Right hindlimb (tissue), 1 donor: ENCODE data around the gene INO80D.
"Not testable (repeated sequence)": the region's sequence is repeated elsewhere in the genome, so short reads cannot be mapped to it uniquely, and the experiment has no call there.

Experiments used
- DNase-seq: peaks from one replicate; pipeline ENCODE4 v3.0.0-alpha.2; 2018

The INO80D gene

DNA sequence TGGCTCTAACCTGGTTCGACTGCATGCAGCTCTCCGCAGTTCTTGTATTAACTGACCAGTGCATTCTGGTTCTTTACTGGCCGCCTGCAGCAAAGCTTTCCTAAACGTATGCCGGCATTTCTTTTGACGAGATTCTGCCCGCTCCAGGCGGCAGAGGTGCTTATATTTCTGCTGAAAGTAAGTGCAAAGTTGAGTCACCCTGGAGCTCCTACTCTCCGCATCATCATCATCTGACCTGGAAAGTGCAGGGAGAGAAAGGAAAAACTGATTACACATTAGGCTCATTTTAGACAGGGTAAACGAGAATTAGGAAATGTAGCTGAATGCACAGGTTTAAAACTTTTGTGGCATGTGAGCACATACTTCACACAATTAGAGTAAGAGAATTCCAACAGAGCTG lies 57.9 kb downstream of the INO80D start:
- DNase-seq, result no peak

DNA sequence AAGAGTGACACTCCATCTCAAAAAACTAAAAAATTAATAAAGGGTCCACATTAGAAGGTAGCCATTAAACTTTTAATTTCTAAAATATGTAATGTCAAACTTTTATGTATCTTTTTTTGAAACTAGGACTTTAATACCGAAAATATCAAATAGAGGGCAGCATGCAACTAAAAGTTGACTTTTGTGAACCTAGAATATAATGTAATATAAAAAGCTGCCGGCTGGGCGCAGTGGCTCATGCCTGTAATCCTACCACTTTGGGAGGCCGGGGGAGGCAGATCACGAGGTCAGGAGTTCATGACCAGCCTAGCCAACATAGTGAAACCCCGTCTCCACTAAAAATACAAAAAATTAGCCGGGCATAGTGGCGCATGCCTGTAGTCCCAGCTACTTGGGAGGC lies 62.8 kb downstream of the INO80D start:
- no peak for DNase-seq

DNA sequence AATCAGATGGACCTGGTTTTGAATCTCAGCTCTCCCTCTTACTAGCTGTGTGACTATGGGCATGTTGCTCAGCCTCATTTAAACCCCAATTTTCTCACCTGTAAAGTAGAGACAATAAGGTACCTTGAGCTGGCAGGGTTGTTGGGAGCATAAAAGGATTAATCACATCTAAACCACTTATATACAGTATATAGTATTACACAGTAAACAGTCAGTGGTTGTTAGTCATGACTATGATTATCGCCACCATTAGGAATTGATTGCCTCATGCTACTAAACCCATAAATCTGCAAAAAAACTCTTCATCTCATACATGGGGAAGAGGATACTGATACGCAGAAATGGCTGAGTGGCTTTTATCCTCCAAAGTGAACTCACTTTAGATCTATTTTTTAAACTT lies 65.8 kb downstream of the INO80D start:
- DNase-seq, result no peak

DNA sequence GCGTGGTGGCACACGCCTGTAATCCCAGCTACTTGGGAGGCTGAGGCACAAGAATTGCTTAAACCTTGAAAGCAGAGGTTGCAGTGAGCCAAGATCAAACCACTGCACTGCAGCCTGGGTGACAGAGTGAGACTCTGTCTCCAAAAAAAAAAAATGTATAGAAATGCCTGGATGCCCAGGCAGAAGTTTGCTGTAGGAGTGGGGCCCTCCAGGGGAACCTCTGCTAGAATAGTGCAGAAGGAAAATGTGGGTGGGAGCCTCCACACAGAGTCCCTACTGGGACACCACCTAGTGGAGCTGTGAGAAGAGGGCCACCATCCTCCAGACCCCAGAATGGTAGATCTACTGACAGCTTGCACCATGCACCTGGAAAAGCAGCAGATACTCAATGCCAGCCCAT lies 70.2 kb downstream of the INO80D start:
- DNase-seq, result not testable (repeated sequence)

DNA sequence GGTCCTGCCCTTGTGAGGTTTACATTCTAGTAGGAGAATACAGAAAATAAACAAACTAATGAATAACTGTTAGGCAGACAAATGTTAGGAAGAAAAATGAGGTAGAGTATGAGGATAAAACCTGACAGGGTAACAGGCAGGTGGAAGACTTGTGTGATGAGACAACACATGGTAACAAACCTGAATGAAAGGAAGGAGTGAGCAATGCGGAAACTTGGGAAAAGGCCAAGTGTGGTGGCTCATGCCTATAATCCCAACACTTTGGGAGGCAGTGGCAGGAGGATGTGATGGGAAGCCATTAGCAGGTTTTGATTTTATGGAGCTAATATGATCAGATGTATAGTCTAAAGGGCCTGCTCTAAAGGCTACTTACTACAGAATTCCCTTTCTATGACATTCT lies 74.2 kb downstream of the INO80D start:
- no peak for DNase-seq

DNA sequence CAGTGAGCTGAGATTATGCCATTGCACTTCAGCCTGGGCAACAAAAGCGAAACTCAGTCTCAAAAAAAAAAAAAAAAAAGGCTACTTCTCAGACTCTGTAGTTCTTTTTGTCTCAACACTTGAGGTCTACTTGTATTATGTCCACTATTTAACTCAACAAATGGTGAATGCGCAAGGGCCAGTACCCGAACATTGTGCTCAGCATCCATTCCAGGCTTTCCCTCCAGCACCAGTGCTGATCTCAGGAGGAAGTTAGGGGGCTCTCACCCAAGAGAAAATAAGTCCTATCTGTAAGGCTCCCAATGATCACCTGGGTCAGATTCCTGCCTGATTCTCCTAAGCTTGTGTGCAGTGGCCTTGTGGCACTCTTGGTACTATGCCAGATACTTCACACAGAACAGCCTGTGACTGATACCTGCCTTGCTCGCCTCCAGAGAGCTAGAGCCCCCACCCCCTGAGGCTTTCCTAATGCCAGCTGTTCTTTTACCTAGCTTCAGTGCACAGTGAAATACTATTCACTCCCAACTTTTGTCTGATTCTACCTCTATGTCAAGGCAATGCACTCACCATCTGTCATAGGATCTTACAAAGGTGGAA lies 74.9 kb downstream of the INO80D start:
- no peak for DNase-seq

DNA sequence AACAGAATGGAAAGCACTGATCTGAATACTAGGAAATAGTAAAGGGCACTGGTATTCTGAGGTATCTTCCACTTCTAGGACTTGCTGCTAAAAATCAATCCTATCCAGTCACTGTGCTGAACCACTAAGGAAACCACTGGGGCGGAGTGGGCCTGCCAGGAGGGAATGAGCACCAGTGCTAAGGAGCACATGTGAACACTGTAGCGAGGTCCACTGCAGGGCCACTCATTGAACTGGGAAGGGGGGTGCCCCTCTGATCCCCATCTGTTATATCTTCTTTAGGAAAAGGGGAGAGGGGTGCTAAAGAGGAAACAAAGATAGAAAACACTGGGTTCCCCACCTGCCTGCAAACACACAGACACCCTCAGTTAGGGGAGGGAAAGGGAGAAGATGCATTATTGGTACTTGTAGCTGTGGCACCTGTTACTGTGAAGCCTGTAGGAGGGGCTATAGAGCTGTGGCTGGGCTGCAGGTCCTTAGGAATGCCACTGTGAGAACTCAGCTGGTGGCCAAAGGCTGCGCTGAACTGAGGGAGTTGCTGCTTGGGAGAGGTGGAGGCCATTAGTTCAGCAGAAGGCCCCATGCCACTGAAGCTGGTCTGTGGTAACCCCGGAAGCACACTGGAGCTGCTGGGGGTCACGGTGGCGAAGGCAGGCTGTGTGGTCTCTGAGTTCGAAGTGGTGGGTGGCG lies 81.8 kb downstream of the INO80D start:
- DNase-seq, result no peak

DNA sequence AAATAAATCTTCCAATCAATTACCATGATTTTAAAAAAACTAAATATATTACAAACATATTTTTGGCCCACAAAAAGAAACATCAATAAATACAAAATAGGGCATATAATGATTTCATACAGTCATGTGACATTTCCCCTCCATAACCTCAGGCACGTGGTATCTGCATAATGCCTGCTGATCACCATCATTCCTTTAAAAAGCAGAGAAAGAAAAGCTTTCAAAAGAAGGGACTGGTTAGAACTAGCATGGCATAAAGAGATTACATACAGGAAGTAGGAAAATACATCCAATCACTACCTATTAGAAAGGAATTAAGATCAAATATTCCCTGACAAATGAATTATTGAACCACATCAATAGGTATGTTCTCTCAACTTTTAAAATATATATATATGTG lies 83.5 kb downstream of the INO80D start:
- DNase-seq, result no peak

DNA sequence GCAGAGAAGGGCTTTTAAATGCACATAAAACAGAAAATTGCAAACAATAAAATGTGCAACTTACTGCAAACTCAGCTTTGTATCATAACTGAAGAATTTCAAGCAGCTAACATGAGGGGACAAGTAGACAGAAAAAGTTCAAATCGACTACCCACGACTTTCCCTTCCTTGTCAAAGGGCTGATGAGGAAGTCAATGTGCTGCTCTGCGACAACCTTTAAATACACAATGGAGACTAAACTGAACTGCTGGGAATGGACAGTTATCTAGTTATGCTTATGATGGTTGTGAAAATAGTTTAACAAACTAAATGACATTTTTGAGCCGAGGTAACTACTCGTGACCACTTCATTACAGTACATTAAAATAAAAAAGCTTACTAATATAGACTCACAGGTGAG lies 84.1 kb downstream of the INO80D start:
- DNase-seq, result no peak

DNA sequence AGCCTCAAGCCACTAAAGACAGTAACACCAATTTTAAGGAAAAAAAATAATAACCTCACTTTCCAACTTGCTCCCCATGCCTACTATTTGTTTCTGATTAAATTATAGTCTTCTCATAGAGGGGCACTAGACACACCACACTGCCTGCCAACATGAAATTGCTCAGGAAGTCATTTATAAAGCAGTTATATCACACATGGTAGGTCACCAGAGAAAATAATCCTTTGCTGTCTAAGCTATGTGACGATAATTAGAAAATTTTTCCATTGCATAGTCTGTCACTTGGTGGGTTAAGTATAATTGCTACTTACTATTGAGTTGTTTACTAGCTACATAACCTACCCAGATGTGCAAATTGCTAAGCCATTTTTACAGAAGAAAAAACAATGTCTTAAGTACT lies 85.2 kb downstream of the INO80D start:
- DNase-seq, result no peak

DNA sequence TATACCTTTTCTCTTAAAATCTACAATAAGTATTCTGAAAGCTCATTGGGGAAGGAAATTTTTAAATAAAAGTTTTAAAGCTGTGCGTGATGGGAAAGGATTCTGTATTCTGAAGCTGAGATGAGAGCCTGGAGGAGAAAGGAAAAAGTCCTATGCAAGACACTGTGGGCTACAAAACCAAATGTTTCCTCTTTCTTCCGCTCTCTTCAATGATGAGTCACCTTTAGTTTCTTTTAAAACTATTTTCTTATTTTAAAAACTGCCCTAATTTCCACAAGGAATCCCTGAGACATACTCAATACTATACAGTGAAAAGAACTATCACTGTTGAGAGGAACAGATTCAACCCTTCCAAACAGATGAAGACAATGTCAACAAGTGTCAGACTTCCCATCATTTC lies 87.4 kb downstream of the INO80D start:
- no peak for DNase-seq

DNA sequence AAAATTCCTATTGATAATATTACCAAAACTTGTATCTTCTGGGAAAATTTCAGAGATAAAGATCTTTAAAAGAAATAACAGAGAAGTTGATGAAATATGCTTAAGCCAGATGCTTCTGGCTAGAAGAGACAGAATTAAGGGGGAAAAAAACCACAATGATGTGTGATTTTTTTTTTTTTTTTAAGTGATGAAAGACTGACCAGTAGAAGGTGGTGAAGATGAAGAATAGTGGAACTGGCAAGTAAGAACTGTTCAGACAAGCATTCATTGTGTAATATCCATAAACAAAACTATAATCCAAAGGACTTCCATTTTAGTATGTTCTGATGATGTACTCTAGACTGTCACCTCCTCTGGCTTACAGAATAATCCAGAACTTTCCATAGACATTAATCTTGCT lies 89.8 kb downstream of the INO80D start:
- no peak for DNase-seq

DNA sequence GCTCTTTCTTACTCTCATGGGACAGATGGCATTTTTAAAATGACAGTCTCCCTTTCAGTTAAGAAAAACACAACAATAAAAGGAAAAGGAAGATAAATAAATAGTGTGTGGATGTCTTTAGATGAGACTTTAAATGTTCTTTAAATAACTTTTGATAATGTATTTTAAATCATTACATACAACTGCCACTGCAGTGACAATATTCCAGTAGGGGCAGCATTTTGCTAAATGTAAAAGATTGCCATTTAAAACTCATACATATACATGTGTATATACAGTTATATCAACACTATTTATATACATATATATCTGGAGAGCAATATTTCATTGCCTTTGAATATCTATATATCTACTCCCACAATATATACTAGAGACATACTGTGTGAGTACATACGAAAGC lies 90.7 kb downstream of the INO80D start:
- no peak for DNase-seq

DNA sequence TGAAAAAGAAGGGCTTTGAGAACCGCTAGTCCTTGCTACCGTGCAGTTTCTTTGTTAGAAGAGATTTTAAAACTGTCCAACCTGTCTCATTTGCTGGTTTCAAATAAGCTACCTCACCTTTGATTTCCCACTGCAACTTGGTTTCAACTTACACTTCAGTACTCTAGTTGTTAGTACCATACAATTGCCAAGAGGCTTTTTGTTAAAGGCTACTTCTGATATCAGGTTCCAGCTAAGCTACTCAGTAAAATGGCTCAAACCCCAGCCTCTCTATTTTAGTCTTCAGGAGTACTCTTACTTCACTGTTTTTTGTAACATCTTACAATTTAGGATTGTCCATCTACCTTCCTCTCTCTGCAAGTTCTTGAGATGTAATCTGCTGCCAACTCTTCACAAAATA lies 91.6 kb downstream of the INO80D start:
- DNase-seq, result no peak

DNA sequence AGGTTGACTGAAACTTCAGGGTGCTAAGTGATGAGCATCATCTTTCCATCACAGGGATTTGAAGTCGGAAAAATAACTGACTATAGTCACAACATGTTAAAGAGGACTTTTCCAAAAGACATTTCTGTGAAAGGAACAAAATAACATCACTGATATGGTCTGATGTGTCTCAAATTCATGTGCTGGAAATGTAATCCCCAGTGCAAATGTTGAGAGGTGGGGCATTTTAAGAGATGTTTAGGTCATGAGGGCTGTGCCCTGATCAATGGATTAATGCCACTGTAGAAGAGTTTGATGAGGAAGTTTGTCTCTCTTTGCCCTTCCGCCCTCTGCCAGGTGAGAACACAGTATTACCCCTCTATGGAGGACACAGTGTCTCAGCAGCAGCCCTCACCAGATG lies 95.9 kb downstream of the INO80D start:
- DNase-seq, result no peak

DNA sequence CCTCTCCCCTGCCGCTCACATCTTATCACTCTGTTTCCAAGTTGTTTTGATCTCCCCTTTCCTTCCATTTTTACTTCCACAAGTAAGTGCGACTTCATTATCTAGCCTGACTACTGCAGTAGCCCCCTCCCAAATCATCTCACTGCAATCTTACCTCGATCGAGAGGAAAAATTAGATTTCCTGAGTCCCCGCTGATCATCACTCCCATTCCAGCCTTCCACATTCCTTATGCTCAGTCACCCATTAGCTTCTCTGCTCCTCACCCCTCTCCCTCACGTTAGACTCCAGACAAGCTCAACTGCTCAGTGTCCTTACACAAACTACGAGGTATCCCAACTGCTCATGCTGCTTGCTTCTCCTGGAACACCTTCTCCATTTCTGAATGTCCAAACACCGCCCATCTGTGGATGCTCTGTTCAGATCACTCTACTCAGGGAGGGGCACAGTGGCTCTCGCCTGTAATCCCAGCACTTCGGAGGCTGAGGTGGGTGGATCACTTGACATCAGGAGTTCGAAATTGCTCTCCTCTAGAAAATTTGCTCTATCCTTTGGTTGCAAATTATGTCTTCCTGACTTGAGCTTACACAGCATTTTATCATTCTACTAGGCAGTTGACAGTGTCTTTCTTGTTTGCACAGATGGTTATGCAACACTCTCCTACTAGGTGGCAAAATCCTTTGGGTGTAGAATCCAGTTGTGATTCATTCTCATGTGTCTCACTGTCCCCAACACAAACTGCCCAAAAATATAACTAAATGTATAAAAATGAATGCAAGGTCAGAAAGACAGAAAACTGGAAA lies 96.5 kb downstream of the INO80D start:
- DNase-seq, result no peak

DNA sequence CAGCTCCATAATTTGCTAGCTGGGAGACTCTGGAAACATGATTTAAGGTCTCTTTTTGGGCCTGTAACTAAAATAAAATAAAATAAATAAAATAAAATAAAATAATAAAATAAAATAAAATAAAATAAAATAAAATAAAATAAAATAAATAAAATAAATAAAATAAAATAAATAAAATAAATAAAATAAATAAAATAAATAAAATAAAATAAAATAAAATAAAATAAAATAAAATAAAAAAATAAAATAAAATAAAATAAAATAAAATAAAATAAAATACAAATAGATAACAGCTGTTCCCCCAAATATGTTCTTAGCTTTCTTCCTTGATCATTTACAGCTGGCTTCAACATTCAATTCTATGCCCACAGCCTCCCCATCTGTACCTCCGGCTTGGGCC lies 97.3 kb downstream of the INO80D start:
- DNase-seq, result not testable (repeated sequence)

DNA sequence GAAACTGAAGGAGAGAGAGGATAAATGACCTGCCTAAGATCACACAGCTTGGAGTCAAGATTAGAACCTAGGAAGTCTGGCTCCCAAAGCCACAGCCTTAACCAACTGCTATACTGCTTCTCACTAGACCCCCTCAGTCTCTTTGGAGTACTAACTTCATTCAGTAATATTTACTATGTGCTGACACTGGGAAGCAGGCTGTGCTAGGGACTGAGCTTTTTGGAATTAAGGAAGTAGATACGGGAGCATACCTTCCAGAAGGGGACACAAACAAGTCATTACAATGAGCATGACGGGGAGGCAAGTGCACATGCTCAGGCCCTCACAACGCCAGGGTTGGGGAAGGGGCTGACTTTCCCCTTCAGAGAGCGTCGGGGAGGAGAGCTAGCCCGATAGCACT lies 97.7 kb downstream of the INO80D start:
- no peak for DNase-seq

DNA sequence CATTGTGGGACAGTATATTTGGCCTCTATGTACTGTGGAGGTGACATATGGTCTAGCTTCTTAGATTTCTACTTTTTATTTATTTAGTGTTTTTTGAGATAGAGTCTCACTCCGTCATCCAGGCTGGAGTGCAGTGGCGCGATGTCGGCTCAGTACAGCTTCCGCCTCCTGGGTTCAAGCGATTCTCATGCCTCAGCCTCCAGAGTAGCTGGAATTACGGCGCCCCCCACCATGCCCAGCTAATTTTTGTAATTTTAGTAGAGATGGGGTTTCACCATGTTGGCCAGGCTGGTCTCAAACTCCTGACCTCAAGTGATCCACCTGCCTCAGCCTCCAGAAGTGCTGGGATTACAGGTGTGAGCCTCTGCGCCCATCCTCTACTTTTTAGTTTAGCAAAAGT lies 99.6 kb downstream of the INO80D start:
- DNase-seq, result not testable (repeated sequence)

DNA sequence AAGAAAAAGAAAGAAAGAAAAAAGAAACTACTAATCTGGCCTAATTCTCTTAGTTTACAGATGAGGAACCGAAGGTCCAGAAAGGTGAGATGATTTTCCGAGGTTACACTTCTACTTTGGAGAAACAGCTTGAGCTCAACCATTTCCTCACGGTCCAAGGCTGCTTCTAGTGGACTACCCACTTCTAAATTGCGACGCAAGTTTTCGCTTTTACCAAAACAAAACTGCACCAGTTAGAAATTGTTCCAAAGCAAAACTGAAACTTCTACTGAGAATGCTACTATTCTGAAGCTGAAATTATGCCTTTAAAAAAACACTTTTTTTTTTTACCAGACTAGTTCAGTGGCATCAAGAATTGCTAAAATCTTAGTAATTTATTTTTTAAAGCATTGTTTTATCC lies 101.6 kb downstream of the INO80D start:
- no peak for DNase-seq

DNA sequence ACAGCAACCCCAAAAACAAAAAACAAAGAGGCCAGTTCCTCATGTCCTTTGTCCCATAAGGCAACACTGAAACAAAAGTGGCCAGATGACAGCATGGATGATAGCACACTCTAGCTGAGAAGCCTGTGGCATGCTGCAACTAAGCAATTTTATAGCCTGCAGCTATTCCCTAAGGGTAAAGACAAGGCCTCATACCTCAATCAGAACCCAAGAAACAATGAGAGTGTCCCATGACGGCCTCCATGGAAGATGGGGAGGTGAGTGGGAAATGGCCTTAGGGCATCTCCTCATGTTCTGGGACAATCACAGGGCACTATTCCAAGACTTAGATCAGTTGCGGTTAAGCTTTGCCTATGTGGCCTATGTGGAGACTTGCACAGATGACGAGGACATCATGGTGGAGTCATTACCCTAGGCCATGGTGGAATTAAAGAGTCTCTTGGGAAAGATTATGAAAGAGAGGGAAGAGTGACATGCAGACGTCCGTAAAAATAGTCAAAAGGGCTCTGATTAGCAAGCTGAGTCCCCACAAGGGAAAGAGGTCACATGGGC lies 103.1 kb downstream of the INO80D start:
- DNase-seq, result no peak

DNA sequence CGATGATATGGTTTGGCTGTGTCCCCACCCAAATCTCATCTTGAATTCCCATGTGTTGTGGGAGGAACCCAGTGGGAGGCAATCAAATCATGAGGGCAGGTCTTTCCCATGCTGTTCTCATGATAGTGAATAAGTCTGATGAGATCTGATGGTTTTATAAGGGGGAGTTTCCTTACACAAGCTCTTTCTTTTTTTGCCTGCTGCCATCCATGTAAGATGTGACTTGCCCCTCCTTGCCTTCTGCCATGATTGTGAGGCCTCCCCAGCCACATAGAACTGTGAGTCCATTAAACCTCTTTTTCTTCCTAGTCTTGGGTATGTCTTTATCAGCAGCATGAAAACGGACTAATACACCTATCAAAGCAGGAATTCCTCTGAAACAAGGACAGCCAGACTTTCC lies 107.2 kb downstream of the INO80D start:
- not testable (repeated sequence) for DNase-seq

DNA sequence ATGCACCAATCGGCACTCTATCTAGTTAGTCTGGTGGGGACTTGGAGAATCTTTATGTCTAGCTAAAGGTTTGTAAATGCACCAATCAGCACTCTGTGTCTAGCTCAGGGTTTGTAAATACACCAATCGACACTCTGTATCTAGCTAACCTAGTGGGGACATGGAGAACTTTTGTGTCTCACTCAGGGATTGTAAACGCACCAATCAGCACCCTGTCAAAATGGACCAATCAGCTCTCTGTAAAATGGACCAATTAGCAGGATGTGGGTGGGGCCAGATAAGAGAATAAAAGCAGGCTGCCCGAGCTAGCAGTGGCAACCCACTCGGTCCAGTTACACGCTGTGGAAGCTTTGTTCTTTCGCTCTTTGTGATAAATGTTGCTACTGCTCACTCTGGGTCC lies 108.3 kb downstream of the INO80D start:
- DNase-seq, result not testable (repeated sequence)
